ENCODE results near the gene CHN2. TPM values are rescaled to one million over a fixed set of nuclear protein-coding genes. Genes with fewer than 3 reads are reported as not detected.

The CHN2 gene
- total RNA-seq, 1 experiment from 2014 or later = 61.2 TPM

DNA sequence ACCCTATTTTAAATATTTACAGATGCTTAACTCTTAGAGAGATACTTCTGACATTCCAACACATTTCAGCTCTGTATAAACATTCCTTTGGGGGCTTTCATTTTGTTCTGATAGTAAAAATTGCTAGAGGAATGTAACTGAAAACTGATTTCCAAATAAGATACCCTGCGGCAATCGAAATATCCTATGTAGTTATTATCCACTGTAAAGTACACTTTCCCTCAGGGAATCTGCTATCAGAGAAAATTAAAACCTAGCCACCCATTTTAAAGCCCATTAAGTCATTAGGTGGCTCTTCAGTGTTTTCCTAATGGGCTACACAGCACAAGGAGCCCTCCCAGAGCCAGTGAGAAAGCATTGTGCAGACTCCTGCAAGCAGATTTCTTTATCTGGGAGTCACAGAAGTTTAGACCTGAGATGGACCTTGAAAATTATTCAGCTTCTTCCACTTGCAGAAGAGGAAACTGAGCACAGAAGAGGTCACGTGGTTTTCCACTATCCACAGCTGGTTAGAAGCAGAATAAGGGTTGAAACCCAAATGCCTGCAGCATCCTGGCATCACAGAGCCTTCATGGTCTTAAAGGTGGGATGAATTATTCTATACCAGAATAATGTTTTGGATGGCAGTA lies 35.7 kb upstream of the CHN2 start:
- POLR2A ChIA-PET (ENCODE audit: low non-redundant PET) = no interaction called here
- DNase-seq (ENCODE audit: low spot score) = no peak
- no peak overlapping the region for H3K4me3 ChIP-seq (ENCODE audit: low read depth, low read length, poor library complexity, severe bottlenecking)
- intact Hi-C loops (cut with micrococcal nuclease; ENCODE audit: unreplicated experiment) = no loop called here
- no TSS peak for BruUV-seq (replicated peaks)
- CTCF ChIA-PET = no interaction called here
- H3K27ac ChIP-seq (ENCODE audit: low read depth, low read length, poor library complexity, severe bottlenecking) = no peak overlapping the region
- H3K27me3 ChIP-seq (replicated peaks; ENCODE audit: insufficient read depth, low read depth, low read length, poor library complexity) = no peaks in the 10 kb centered on the region
- H3K4me1 ChIP-seq (ENCODE audit: insufficient read depth, low read length, poor library complexity, severe bottlenecking) = peaks cover 24% of the 10 kb centered on the region
- no peak for TF ChIP-seq EZH2 (IDR thresholded peaks at IDR 0.05; ENCODE audit: borderline replicate concordance, low read depth, low read length, poor library complexity, severe bottlenecking)
- TF ChIP-seq, protein P1, sequence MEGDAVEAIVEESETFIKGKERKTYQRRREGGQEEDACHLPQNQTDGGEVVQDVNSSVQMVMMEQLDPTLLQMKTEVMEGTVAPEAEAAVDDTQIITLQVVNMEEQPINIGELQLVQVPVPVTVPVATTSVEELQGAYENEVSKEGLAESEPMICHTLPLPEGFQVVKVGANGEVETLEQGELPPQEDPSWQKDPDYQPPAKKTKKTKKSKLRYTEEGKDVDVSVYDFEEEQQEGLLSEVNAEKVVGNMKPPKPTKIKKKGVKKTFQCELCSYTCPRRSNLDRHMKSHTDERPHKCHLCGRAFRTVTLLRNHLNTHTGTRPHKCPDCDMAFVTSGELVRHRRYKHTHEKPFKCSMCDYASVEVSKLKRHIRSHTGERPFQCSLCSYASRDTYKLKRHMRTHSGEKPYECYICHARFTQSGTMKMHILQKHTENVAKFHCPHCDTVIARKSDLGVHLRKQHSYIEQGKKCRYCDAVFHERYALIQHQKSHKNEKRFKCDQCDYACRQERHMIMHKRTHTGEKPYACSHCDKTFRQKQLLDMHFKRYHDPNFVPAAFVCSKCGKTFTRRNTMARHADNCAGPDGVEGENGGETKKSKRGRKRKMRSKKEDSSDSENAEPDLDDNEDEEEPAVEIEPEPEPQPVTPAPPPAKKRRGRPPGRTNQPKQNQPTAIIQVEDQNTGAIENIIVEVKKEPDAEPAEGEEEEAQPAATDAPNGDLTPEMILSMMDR (conservative IDR thresholded peaks at IDR 0.05; ENCODE audit: low read depth, low read length) = no peak
- no peaks in the 10 kb centered on the region for H3K9me3 ChIP-seq (ENCODE audit: low read depth, low read length, poor library complexity, severe bottlenecking)
- no peaks in the 10 kb centered on the region for H3K36me3 ChIP-seq (ENCODE audit: insufficient read depth, low read length, poor library complexity, severe bottlenecking)

DNA sequence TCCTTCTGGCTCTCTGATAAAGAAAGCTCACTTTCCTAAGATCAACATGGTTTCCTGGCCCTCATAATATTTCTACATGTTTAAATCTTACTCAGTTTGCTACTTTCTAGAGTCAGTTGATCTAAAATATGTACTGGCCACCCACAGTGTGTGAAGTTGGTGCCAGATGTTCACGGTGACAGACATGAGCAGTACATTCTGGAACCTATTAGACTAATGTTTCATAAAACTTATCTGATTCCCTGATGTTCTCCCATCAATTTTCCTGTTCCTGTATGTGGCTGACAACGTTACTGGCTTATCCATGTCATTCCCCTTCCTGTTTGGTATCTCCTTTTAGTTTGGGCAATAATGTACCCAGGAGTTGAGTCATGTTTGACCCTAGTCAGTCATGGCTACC lies 34.5 kb upstream of the CHN2 start:
- peaks cover 24% of the 10 kb centered on the region for H3K4me1 ChIP-seq (ENCODE audit: insufficient read depth, low read length, poor library complexity, severe bottlenecking)
- no peak overlapping the region for H3K27ac ChIP-seq (ENCODE audit: low read depth, low read length, poor library complexity, severe bottlenecking)
- CTCF ChIA-PET = no interaction called here
- no peak for DNase-seq (ENCODE audit: low spot score)
- peaks cover 4% of the 10 kb centered on the region for H3K9me3 ChIP-seq (ENCODE audit: low read depth, low read length, poor library complexity, severe bottlenecking)
- H3K36me3 ChIP-seq (ENCODE audit: insufficient read depth, low read length, poor library complexity, severe bottlenecking) = no peaks in the 10 kb centered on the region
- intact Hi-C loops (cut with micrococcal nuclease; ENCODE audit: unreplicated experiment) = no loop called here
- TF ChIP-seq, protein P1 (conservative IDR thresholded peaks at IDR 0.05; ENCODE audit: low read depth, low read length) = no peak
- no peak for TF ChIP-seq EZH2 (IDR thresholded peaks at IDR 0.05; ENCODE audit: borderline replicate concordance, low read depth, low read length, poor library complexity, severe bottlenecking)
- no peak overlapping the region for H3K4me3 ChIP-seq (ENCODE audit: low read depth, low read length, poor library complexity, severe bottlenecking)
- POLR2A ChIA-PET (ENCODE audit: low non-redundant PET) = no interaction called here
- BruUV-seq (replicated peaks) = no TSS peak
- H3K27me3 ChIP-seq (replicated peaks; ENCODE audit: insufficient read depth, low read depth, low read length, poor library complexity) = no peaks in the 10 kb centered on the region

DNA sequence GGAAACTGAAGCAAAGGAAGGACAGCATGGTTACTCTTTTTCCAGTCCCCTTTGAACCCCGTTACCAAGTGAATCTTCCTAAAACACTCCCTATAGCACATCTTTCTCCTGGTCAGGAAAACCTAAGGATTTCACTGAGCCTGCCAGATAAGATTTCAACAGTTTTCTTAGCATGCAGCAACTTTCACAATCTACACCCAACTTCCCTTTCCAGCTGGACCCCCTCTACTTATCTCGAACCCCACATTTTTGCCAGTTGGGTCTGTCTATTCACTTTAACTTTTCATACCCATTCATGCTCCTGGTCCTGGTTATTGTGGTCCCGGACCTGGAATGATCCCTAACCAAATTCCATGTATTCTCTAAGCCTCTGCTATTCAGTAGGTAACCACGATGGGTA lies 33.3 kb upstream of the CHN2 start:
- BruUV-seq (replicated peaks) = no TSS peak
- Histone ChIP-seq H3K9me3 (ENCODE audit: low read depth, low read length, poor library complexity, severe bottlenecking) (peaks cover 15% of the 10 kb centered on the region), H3K27ac (ENCODE audit: low read depth, low read length, poor library complexity, severe bottlenecking) (no peak overlapping the region), H3K4me3 (ENCODE audit: low read depth, low read length, poor library complexity, severe bottlenecking) (no peak overlapping the region), H3K36me3 (ENCODE audit: insufficient read depth, low read length, poor library complexity, severe bottlenecking) (no peaks in the 10 kb centered on the region), H3K27me3 (replicated peaks; ENCODE audit: insufficient read depth, low read depth, low read length, poor library complexity) (no peaks in the 10 kb centered on the region), H3K4me1 (ENCODE audit: insufficient read depth, low read length, poor library complexity, severe bottlenecking) (peaks cover 24% of the 10 kb centered on the region)
- no peak for DNase-seq (ENCODE audit: low spot score)
- ChIA-PET CTCF (no interaction called here), POLR2A (ENCODE audit: low non-redundant PET) (no interaction called here)
- intact Hi-C loops (cut with micrococcal nuclease; ENCODE audit: unreplicated experiment) = no loop called here
- TF ChIP-seq, protein P1 (conservative IDR thresholded peaks at IDR 0.05; ENCODE audit: low read depth, low read length) = no peak
- no peak for TF ChIP-seq EZH2 (IDR thresholded peaks at IDR 0.05; ENCODE audit: borderline replicate concordance, low read depth, low read length, poor library complexity, severe bottlenecking)

All from A673 (cell line).